H9 (cell line): Measurements from ENCODE around the gene CREBRF. TPM values are rescaled to one million over a fixed set of nuclear protein-coding genes. Genes with fewer than 3 reads are reported as not detected.

Source experiments
- DNase-seq: peaks from one replicate; pipeline ENCODE4 v3.0.0-alpha.2; 2017
- H2AFZ ChIP-seq: one replicate; pipeline ENCODE4 v1.6.1; 2013; ENCODE audit warnings: mild to moderate bottlenecking, low read length, control low read depth, moderate library complexity
- H2AK5ac ChIP-seq: 2 replicates; pipeline ENCODE4 v1.6.1; 2013; ENCODE audit warnings: low read length, control low read depth, mixed read lengths; ENCODE audit not compliant: insufficient read length
- H2BK120ac ChIP-seq: one replicate; pipeline ENCODE4 v1.6.1; 2013; ENCODE audit warnings: low read depth, mild to moderate bottlenecking, low read length, control low read depth, inconsistent platforms; ENCODE audit not compliant: poor library complexity, severe bottlenecking
- H2BK12ac ChIP-seq: 2 replicates; pipeline ENCODE4 v1.6.1; 2013; ENCODE audit warnings: low read length, control low read depth, mixed read lengths, low read depth; ENCODE audit not compliant: insufficient read length
- H2BK15ac ChIP-seq: 2 replicates; pipeline ENCODE4 v1.6.1; 2013; ENCODE audit warnings: low read depth, low read length, control low read depth
- H2BK20ac ChIP-seq: one replicate; pipeline ENCODE4 v1.6.1; 2013; ENCODE audit warnings: low read depth, mild to moderate bottlenecking, low read length, control low read depth, inconsistent platforms; ENCODE audit not compliant: poor library complexity, severe bottlenecking
- H2BK5ac ChIP-seq: 2 replicates; pipeline ENCODE4 v1.6.1; 2013; ENCODE audit warnings: low read length, control low read depth, mixed read lengths; ENCODE audit not compliant: insufficient read length
- H3K14ac ChIP-seq: 2 replicates; pipeline ENCODE4 v1.6.1; 2013; ENCODE audit warnings: low read length, control low read depth; ENCODE audit not compliant: insufficient read depth
- H3K18ac ChIP-seq: 2 replicates; pipeline ENCODE4 v1.6.1; 2013; ENCODE audit warnings: low read depth, mild to moderate bottlenecking, mixed read lengths, low read length, control low read depth; ENCODE audit not compliant: insufficient read length
- H3K23ac ChIP-seq: 2 replicates; pipeline ENCODE4 v1.6.1; 2013; ENCODE audit warnings: low read length, control low read depth, mixed read lengths, low read depth; ENCODE audit not compliant: insufficient read length
- H3K23me2 ChIP-seq: 2 replicates; pipeline ENCODE4 v1.6.1; 2013; ENCODE audit warnings: low read depth, mild to moderate bottlenecking, mixed read lengths, low read length, control low read depth; ENCODE audit not compliant: insufficient read length, poor library complexity, severe bottlenecking
- H3K27ac ChIP-seq: 2 replicates; pipeline ENCODE4 v1.5.1; 2013; ENCODE audit warnings: low read length, control low read depth, mixed read lengths, low read depth; ENCODE audit not compliant: insufficient read length
- H3K27me3 ChIP-seq: 2 replicates; pipeline ENCODE4 v1.6.1; 2013; ENCODE audit warnings: low read length, control low read depth, inconsistent platforms; ENCODE audit not compliant: insufficient read depth
- H3K4ac ChIP-seq: 2 replicates; pipeline ENCODE4 v1.6.1; 2013; ENCODE audit warnings: low read depth, mild to moderate bottlenecking, control low read depth, inconsistent platforms, low read length, moderate library complexity
- H3K4me1 ChIP-seq: 2 replicates; pipeline ENCODE4 v1.6.1; 2013; ENCODE audit warnings: low read length, control low read depth, inconsistent platforms; ENCODE audit not compliant: insufficient read depth
- H3K4me2 ChIP-seq: 2 replicates; pipeline ENCODE4 v1.6.1; 2013; ENCODE audit warnings: low read length, control low read depth, mixed read lengths; ENCODE audit not compliant: insufficient read length, insufficient read depth
- H3K56ac ChIP-seq: 2 replicates; pipeline ENCODE4 v1.6.1; 2013; ENCODE audit warnings: low read depth, mild to moderate bottlenecking, mixed read lengths, low read length, control low read depth; ENCODE audit not compliant: insufficient read length
- H3K79me1 ChIP-seq: 2 replicates; pipeline ENCODE4 v1.6.1; 2013; ENCODE audit warnings: low read depth, mild to moderate bottlenecking, moderate library complexity, low read length, control low read depth, inconsistent platforms; ENCODE audit not compliant: insufficient read depth, poor library complexity, severe bottlenecking
- H3K79me2 ChIP-seq: 2 replicates; pipeline ENCODE4 v1.6.1; 2013; ENCODE audit warnings: low read length, control low read depth, inconsistent platforms; ENCODE audit not compliant: insufficient read depth
- H3K9ac ChIP-seq: 2 replicates; pipeline ENCODE4 v1.6.1; 2013; ENCODE audit warnings: low read length, control low read depth, mixed read lengths; ENCODE audit not compliant: insufficient read length; ENCODE audit errors: extremely low read depth
- H3K9me3 ChIP-seq: one replicate; pipeline ENCODE4 v1.6.1; 2013; ENCODE audit warnings: low read depth, low read length, inconsistent platforms; ENCODE audit not compliant: control insufficient read depth
- H3T11ph ChIP-seq: one replicate; pipeline ENCODE4 v1.6.1; 2013; ENCODE audit warnings: mild to moderate bottlenecking, low read length, control low read depth, inconsistent platforms
- H4K20me1 ChIP-seq: one replicate; pipeline ENCODE4 v1.6.1; 2013; ENCODE audit not compliant: control insufficient read depth, insufficient read length, insufficient read depth
- H4K5ac ChIP-seq: 2 replicates; pipeline ENCODE4 v1.6.1; 2013; ENCODE audit warnings: low read depth, mild to moderate bottlenecking, mixed read lengths, low read length, control low read depth; ENCODE audit not compliant: insufficient read length
- H4K8ac ChIP-seq: replicated peaks from 2 replicates; pipeline ENCODE4 v1.6.1; 2013; ENCODE audit warnings: low read length, control low read depth, mixed read lengths, low read depth; ENCODE audit not compliant: insufficient read length
- H4K91ac ChIP-seq: 2 replicates; pipeline ENCODE4 v1.6.1; 2013; ENCODE audit warnings: low read depth, mild to moderate bottlenecking, moderate library complexity, mixed read lengths, low read length, control low read depth; ENCODE audit not compliant: insufficient read length
- H3K27ac Mint-ChIP-seq, 3 experiments: 2 replicates in 2 of 3; 3 replicates in 1 of 3; pipeline ENCODE4 v1.8.0; 2020 to 2021; ENCODE audit warnings: mixed read lengths in 3 of 3, mild to moderate bottlenecking in 1 of 3, moderate library complexity in 1 of 3
- H3K27me3 Mint-ChIP-seq: 2 replicates; pipeline ENCODE4 v1.8.0; 2021; ENCODE audit warnings: low read depth, mild to moderate bottlenecking, moderate library complexity, mixed read lengths
- H3K36me3 Mint-ChIP-seq, 3 experiments: 2 replicates in 2 of 3; 3 replicates in 1 of 3; pipeline ENCODE4 v1.8.0; 2020 to 2021; ENCODE audit warnings: low read depth in 3 of 3, mixed read lengths in 3 of 3; ENCODE audit not compliant: insufficient read depth in 1 of 3
- H3K4me1 Mint-ChIP-seq, 2 experiments: 2 replicates each; pipeline ENCODE4 v1.8.0; 2020; ENCODE audit warnings: mixed read lengths in 2 of 2
- H3K4me3 Mint-ChIP-seq, 2 experiments: 2 replicates in 1 of 2; 3 replicates in 1 of 2; pipeline ENCODE4 v1.8.0; 2020 to 2021; ENCODE audit warnings: mild to moderate bottlenecking in 2 of 2, mixed read lengths in 2 of 2, moderate library complexity in 1 of 2
- H3K9me3 Mint-ChIP-seq, 2 experiments: 2 replicates in 1 of 2; 3 replicates in 1 of 2; pipeline ENCODE4 v1.8.0; 2020; ENCODE audit warnings: mild to moderate bottlenecking in 2 of 2, mixed read lengths in 2 of 2, moderate library complexity in 1 of 2
- WGBS: extraction: QIAGEN DNeasy Blood & Tissue Kit; methylation state at CpG from one replicate; pipeline ENCODE4 v1.1.7; 2013; ENCODE audit warnings: missing lambda C conversion rate, low lambda C conversion rate, mixed read lengths; ENCODE audit not compliant: insufficient read length; ENCODE audit errors: extremely low coverage; 5-methylcytosine and 5-hydroxymethylcytosine counted together
- total RNA-seq: library from RNA; stranded (reverse); gene quantifications from 2 replicates; pipeline ENCODE4 v1.2.1, GENCODE V29; 2021
- TF ChIP-seq, protein P1 (sequence below): fragments of 200-600 bp; sonication (generic); conservative IDR thresholded peaks from 3 replicates; pipeline ENCODE4 v1.8.0; 2021; ENCODE audit warnings: antibody characterized with exemption, mild to moderate bottlenecking

The CREBRF gene
- total RNA-seq, 1 experiment from 2014 or later, result 2.7 TPM

DNA sequence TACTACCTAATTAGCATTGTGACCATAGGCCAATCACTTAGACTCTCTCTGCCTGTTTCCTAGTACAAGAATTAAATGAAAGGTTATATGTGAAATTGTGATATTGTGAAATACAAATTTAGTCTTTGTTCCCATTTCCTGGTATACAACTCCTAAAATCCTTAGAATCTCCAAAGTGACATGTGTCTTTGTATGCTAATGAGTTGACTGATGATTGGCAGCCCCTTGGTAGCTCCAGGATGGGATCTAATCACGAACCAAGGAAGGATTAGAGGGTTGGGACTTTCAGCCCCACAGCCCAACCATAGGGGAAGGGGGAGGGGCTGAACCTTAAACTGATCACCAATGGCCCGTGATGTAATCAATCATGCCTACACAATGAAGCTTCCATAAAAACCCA, 41.0 kb upstream of the CREBRF start:
- no peak overlapping the region for H3T11ph ChIP-seq
- H2BK20ac ChIP-seq, result no peak overlapping the region
- H3K23ac ChIP-seq, result no peak overlapping the region
- no peak overlapping the region for H2BK5ac ChIP-seq
- H3K9ac ChIP-seq, result no peak overlapping the region
- no peak overlapping the region for H2AK5ac ChIP-seq
- no peak overlapping the region for H3K27ac ChIP-seq
- no peak overlapping the region for H3K14ac ChIP-seq
- H3K18ac ChIP-seq, result no peak overlapping the region
- H2BK120ac ChIP-seq, result no peak overlapping the region
- Mint-ChIP-seq H3K9me3 (no peaks in the 10 kb centered on the region), H3K4me1 (peaks cover 18 to 20% of the 10 kb centered on the region in 2 experiments), H3K36me3 (peaks cover 3 to 7% (median 6%) of the 10 kb centered on the region in 3 experiments; a peak in 5 of 7 replicates), H3K4me3 (no peak overlapping the region), H3K27ac (no peak overlapping the region; a peak in 1 of 7 replicates), H3K27me3 (no peaks in the 10 kb centered on the region)
- H2AFZ ChIP-seq, result no peak overlapping the region
- H3K9me3 ChIP-seq, result no peaks in the 10 kb centered on the region
- H3K27me3 ChIP-seq, result no peaks in the 10 kb centered on the region
- no CpG with 5 or more reads among the region's 2 CpGs for WGBS
- no peak overlapping the region for H3K4ac ChIP-seq
- H4K91ac ChIP-seq, result no peak overlapping the region
- H4K5ac ChIP-seq, result no peak overlapping the region
- H4K20me1 ChIP-seq, result no peaks in the 10 kb centered on the region
- H2BK12ac ChIP-seq, result no peak overlapping the region
- no peak for DNase-seq
- H4K8ac ChIP-seq, result no peak overlapping the region
- H3K4me1 ChIP-seq, result peaks cover 5% of the 10 kb centered on the region; the same call in 1 of the 2 replicates
- no peaks in the 10 kb centered on the region for H3K23me2 ChIP-seq
- TF ChIP-seq, protein P1, sequence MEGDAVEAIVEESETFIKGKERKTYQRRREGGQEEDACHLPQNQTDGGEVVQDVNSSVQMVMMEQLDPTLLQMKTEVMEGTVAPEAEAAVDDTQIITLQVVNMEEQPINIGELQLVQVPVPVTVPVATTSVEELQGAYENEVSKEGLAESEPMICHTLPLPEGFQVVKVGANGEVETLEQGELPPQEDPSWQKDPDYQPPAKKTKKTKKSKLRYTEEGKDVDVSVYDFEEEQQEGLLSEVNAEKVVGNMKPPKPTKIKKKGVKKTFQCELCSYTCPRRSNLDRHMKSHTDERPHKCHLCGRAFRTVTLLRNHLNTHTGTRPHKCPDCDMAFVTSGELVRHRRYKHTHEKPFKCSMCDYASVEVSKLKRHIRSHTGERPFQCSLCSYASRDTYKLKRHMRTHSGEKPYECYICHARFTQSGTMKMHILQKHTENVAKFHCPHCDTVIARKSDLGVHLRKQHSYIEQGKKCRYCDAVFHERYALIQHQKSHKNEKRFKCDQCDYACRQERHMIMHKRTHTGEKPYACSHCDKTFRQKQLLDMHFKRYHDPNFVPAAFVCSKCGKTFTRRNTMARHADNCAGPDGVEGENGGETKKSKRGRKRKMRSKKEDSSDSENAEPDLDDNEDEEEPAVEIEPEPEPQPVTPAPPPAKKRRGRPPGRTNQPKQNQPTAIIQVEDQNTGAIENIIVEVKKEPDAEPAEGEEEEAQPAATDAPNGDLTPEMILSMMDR, result no peak
- H3K4me2 ChIP-seq, result no peak overlapping the region
- H3K79me1 ChIP-seq, result no peaks in the 10 kb centered on the region
- peaks cover 7% of the 10 kb centered on the region; the same call in 1 of the 2 replicates for H3K79me2 ChIP-seq
- H3K56ac ChIP-seq, result no peak overlapping the region
- no peak overlapping the region for H2BK15ac ChIP-seq
